GM12878 (cell line): ENCODE data around the gene PAPPA. TPM values are rescaled to one million over a fixed set of nuclear protein-coding genes. Genes with fewer than 3 reads are reported as not detected.

Source experiments
- ATAC-seq: fragments of 200-7000 bp; cut with Tn5 transposase; 3 replicates; pipeline ENCODE4 v1.9.1; 2020; ENCODE audit warnings: mild to moderate bottlenecking, moderate library complexity
- BruUV-seq: library from RNA; stranded (reverse); fragments of 400-500 nt; replicated peaks from 2 replicates; lab custom pipeline; 2021; lab: Mats Ljungman, UMichigan
- CTCF ChIA-PET: fragments of 300-600 bp; sonication (Branson Sonifier 250); formaldehyde crosslinking; extraction: SDS; loops from one replicate; lab custom pipeline; 2021; ENCODE audit warnings: inconsistent platforms; lab: Yijun Ruan, JAX
- POLR2A ChIA-PET: fragments of 350-600 bp; formaldehyde crosslinking; extraction: SDS; loops from one replicate; lab custom pipeline; 2021; ENCODE audit warnings: inconsistent platforms; lab: Charles Lee
- RAD21 ChIA-PET: fragments of 300-600 bp; sonication (Branson Sonifier 250); formaldehyde crosslinking; loops from one replicate; lab custom pipeline; 2023; ENCODE audit warnings: antibody characterized with exemption; ENCODE audit not compliant: unreplicated experiment; lab: Charles Lee
- SMC1A ChIA-PET: fragments of 300-600 bp; sonication (Branson Sonifier 250); formaldehyde crosslinking; loops from one replicate; lab custom pipeline; 2023; ENCODE audit not compliant: unreplicated experiment, uncharacterized antibody; lab: Charles Lee
- DNase-seq: peaks from one replicate; pipeline ENCODE4 v3.0.0-alpha.2; 2011; ENCODE audit warnings: low read depth, low spot score
- FAIRE-seq: peaks from 3 replicates; lab custom pipeline; 2011; peaks lifted over from hg19 to GRCh38; lab: Jason Lieb, UNC
- H2AFZ ChIP-seq: 2 replicates; pipeline ENCODE4 v1.6.0; 2011; ENCODE audit warnings: low read depth, low read length, control low read depth; ENCODE audit not compliant: control insufficient read depth
- H3K27ac ChIP-seq: 2 replicates; pipeline ENCODE4 v1.5.1; 2011; ENCODE audit warnings: control low read depth; ENCODE audit not compliant: control insufficient read depth, insufficient read depth
- H3K27me3 ChIP-seq, 2 experiments: replicated peaks in 1 of 2; 2 replicates each; pipeline versions ENCODE4 v1.6.0 to v1.6.1; 2011; ENCODE audit warnings: low read length in 1 of 2; ENCODE audit not compliant: control insufficient read depth in 2 of 2, insufficient read depth in 2 of 2
- H3K36me3 ChIP-seq, 2 experiments: 2 replicates each; pipeline ENCODE4 v1.5.1; 2011; ENCODE audit warnings: low read length in 1 of 2; ENCODE audit not compliant: control insufficient read depth in 2 of 2, insufficient read depth in 2 of 2
- H3K4me1 ChIP-seq: 2 replicates; pipeline ENCODE4 v1.6.1; 2011; ENCODE audit warnings: mild to moderate bottlenecking, low read length, moderate library complexity, mixed read lengths; ENCODE audit not compliant: control insufficient read depth, insufficient read depth
- H3K4me2 ChIP-seq: 2 replicates; pipeline ENCODE4 v1.6.0; 2011; ENCODE audit warnings: control low read depth; ENCODE audit not compliant: control insufficient read depth, insufficient read depth
- H3K4me3 ChIP-seq: fragments of 200-600 bp; sonication (generic); 2 replicates; pipeline ENCODE4 v1.5.1; 2016
- H3K79me2 ChIP-seq: 2 replicates; pipeline ENCODE4 v1.6.0; 2011; ENCODE audit warnings: low read length; ENCODE audit not compliant: control insufficient read depth, insufficient read depth
- H3K9ac ChIP-seq: 2 replicates; pipeline ENCODE4 v1.8.0; 2011; ENCODE audit warnings: low read length, control low read depth, mixed read lengths; ENCODE audit not compliant: control insufficient read depth, insufficient read depth
- H3K9me3 ChIP-seq: replicated peaks from 3 replicates; pipeline ENCODE4 v1.5.1; 2011; ENCODE audit warnings: mild to moderate bottlenecking, low read length; ENCODE audit not compliant: control insufficient read depth, insufficient read depth
- H4K20me1 ChIP-seq: 2 replicates; pipeline ENCODE4 v1.6.0; 2011; ENCODE audit not compliant: control insufficient read depth, insufficient read depth
- CBX3 ChIP-seq: fragments of 200-600 bp; sonication (generic); IDR thresholded peaks from 2 replicates; pipeline ENCODE4 v1.6.1; 2016; ENCODE audit warnings: low read depth, borderline replicate concordance
- CBX5 ChIP-seq: sonication (generic); IDR thresholded peaks from 2 replicates; pipeline ENCODE4 v1.6.1; 2016; ENCODE audit warnings: low read depth, moderate library complexity, mild to moderate bottlenecking, inconsistent platforms
- CEBPZ ChIP-seq: fragments of 150-350 bp; IDR thresholded peaks from 2 replicates; pipeline ENCODE4 v1.6.1; 2016; ENCODE audit warnings: low read depth, low read length
- HDAC2 ChIP-seq: fragments of 200-600 bp; sonication (generic); IDR thresholded peaks from 2 replicates; pipeline ENCODE4 v1.6.1; 2017
- MYB ChIP-seq: fragments of 150-350 bp; IDR thresholded peaks from 2 replicates; pipeline ENCODE4 v1.6.1; 2014; ENCODE audit warnings: mild to moderate bottlenecking, low read depth, low read length, borderline replicate concordance
- PKNOX1 ChIP-seq: fragments of 450-650 bp; IDR thresholded peaks from 2 replicates; pipeline ENCODE4 v1.6.1; 2016; ENCODE audit warnings: mild to moderate bottlenecking
- ZBTB11 ChIP-seq: fragments of 450-650 bp; formaldehyde crosslinking; IDR thresholded peaks from 2 replicates; pipeline ENCODE4 v1.5.0; 2022; ENCODE audit warnings: mild to moderate bottlenecking, missing genetic modification characterization
- ZNF24 ChIP-seq: fragments of 450-650 bp; IDR thresholded peaks from 2 replicates; pipeline ENCODE4 v1.6.1; 2017; ENCODE audit warnings: antibody characterized with exemption, mild to moderate bottlenecking
- WGBS: methylation state at CpG from one replicate; pipeline ENCODE4 v1.1.6; 2016; ENCODE audit warnings: low lambda C conversion rate; ENCODE audit not compliant: insufficient replicate concordance, insufficient coverage; ENCODE audit errors: missing lambda C conversion rate; 5-methylcytosine and 5-hydroxymethylcytosine counted together
- in situ Hi-C: fragments of 300-500 bp; cut with MboI; formaldehyde crosslinking; loops from 9 replicates; pipeline ENCODE4 v1.14.3; 2018; ENCODE audit warnings: mixed read lengths
- intact Hi-C: fragments of 100-400 bp; cut with micrococcal nuclease; formaldehyde crosslinking; loops from one replicate; pipeline ENCODE4 v1.14.2; 2022; ENCODE audit not compliant: unreplicated experiment
- polyA plus RNA-seq, 11 experiments: library from polyadenylated mRNA; depleted of rRNA in 4 of 11; unstranded in 6 of 11; stranded (reverse) in 5 of 11; fragments of >200 nt; fragmentation: Nextera tagmentation in 4 of 11; fragmentation: Illumina TruSeq in 1 of 11; extraction: Ambion mirVana in 4 of 11; extraction: Trizol in 1 of 11; gene quantifications; 1 replicate in 1 of 11; 2 replicates in 10 of 11; pipeline versions ENCODE4 v1.2.1 to v1.2.3, GENCODE V29; 2011 to 2016; ENCODE audit warnings: inconsistent platforms in 2 of 11, missing spikeins in 2 of 11, low read depth in 1 of 11
- total RNA-seq, 4 experiments: library from RNA; depleted of rRNA in 3 of 4; stranded (reverse); fragments of >200 nt in 3 of 4; fragmentation: Illumina TruSeq in 1 of 4; extraction: Trizol in 1 of 4; gene quantifications; 2 replicates each; pipeline versions ENCODE4 v1.2.1 to v1.2.3, GENCODE V29; 2013 to 2021
- TF ChIP-seq, protein P1 (sequence below): fragments of 450-650 bp; IDR thresholded peaks from 2 replicates; pipeline ENCODE4 v1.6.1; 2017; ENCODE audit warnings: antibody characterized with exemption, mild to moderate bottlenecking, moderate library complexity
- TF ChIP-seq, protein P2 (sequence below): IDR thresholded peaks from 2 replicates; pipeline ENCODE4 v1.6.1; 2011; ENCODE audit warnings: borderline replicate concordance, low read depth, mild to moderate bottlenecking, moderate library complexity, low read length; ENCODE audit not compliant: insufficient read depth, poor library complexity, severe bottlenecking

The PAPPA gene
- total and polyA plus RNA-seq, 10 of the 15 experiments (the other 5 are each of a cell fraction or from before 2014, with no cell fraction given): under 0.01 to 0.19 (median 0.02) TPM; not detected in 4

DNA sequence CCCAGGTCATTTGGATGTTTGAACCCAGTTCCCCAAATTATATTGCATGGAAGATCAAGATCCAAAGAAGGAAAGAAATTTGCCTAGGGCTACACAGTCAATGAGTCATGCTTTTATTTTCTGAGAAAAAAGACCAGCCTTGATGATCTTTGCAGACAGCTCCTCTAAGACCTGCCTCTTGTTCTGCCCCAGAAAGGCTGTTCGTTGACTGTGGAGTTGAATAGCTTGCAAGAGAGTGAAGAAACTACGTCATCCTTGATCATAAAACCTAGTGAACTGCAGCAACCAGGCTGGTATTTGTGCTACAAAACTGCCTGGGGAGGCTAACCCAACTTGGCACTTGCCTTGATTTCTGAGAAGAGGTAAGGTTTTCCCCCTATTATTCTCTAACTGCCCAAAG, 263.9 kb downstream of the PAPPA start (continued):
- TF ChIP-seq ZBTB11: no peak
- TF ChIP-seq, protein P1, sequence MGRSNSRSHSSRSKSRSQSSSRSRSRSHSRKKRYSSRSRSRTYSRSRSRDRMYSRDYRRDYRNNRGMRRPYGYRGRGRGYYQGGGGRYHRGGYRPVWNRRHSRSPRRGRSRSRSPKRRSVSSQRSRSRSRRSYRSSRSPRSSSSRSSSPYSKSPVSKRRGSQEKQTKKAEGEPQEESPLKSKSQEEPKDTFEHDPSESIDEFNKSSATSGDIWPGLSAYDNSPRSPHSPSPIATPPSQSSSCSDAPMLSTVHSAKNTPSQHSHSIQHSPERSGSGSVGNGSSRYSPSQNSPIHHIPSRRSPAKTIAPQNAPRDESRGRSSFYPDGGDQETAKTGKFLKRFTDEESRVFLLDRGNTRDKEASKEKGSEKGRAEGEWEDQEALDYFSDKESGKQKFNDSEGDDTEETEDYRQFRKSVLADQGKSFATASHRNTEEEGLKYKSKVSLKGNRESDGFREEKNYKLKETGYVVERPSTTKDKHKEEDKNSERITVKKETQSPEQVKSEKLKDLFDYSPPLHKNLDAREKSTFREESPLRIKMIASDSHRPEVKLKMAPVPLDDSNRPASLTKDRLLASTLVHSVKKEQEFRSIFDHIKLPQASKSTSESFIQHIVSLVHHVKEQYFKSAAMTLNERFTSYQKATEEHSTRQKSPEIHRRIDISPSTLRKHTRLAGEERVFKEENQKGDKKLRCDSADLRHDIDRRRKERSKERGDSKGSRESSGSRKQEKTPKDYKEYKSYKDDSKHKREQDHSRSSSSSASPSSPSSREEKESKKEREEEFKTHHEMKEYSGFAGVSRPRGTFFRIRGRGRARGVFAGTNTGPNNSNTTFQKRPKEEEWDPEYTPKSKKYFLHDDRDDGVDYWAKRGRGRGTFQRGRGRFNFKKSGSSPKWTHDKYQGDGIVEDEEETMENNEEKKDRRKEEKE: no peak

DNA sequence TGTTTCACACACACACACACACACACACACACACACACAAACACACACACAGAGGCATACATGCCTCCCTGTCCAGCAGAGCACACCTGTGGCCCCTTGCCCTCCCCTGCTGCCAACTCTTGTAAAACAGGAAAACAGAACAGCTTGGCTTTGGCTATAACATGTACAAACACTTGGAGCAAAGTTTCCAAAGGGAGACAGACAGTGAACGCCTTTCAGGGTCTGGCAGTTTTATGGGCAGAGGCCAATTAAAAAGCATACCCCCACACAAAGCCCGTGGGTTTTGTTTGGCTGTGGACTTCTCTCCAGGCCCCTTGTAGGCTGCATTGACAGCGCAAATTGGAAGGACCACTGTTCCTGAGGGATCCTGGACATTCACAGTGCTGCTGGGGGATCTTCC, 265.6 kb downstream of the PAPPA start:
- DNase-seq (no peak), ATAC-seq (no peak), FAIRE-seq (no peak)
- ChIA-PET POLR2A (no interaction called here), SMC1A (no interaction called here), RAD21 (no interaction called here), CTCF (no interaction called here)
- Histone ChIP-seq H3K9ac (no peak overlapping the region), H3K79me2 (no peaks in the 10 kb centered on the region), H3K4me3 (no peak overlapping the region), H4K20me1 (no peaks in the 10 kb centered on the region), H3K9me3 (no peaks in the 10 kb centered on the region), H3K4me2 (no peak overlapping the region), H3K27ac (no peak overlapping the region), H2AFZ (no peak overlapping the region), H3K36me3 (no peaks in the 10 kb centered on the region), H3K27me3 (no peaks in the 10 kb centered on the region), H3K4me1 (no peaks in the 10 kb centered on the region)
- in situ Hi-C loops: no loop called here
- WGBS: 46% methylated on average over 3 of the region's 3 CpGs
- intact Hi-C loops: no loop called here
- BruUV-seq: no TSS peak
- TF ChIP-seq, protein P2, sequence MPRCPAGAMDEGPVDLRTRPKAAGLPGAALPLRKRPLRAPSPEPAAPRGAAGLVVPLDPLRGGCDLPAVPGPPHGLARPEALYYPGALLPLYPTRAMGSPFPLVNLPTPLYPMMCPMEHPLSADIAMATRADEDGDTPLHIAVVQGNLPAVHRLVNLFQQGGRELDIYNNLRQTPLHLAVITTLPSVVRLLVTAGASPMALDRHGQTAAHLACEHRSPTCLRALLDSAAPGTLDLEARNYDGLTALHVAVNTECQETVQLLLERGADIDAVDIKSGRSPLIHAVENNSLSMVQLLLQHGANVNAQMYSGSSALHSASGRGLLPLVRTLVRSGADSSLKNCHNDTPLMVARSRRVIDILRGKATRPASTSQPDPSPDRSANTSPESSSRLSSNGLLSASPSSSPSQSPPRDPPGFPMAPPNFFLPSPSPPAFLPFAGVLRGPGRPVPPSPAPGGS: no peak
- TF ChIP-seq PKNOX1 (no peak), CEBPZ (no peak), CBX3 (no peak), CBX5 (no peak), MYB (no peak), HDAC2 (no peak), ZNF24 (no peak)
